ENCODE measurements around the gene DSE. TPM values are rescaled to one million over a fixed set of nuclear protein-coding genes. Genes with fewer than 3 reads are reported as not detected.

DSE gene
- total RNA-seq, 4 donors from 2014 or later: 71.2 to 129 (median 119) TPM

- TF ChIP-seq CTCF (IDR thresholded peaks at IDR 0.05; ENCODE audit: low read depth): no peak
Measured at GRCh38 chr6:116398316-116399010, 27.7 kb downstream of the DSE start.

DNA sequence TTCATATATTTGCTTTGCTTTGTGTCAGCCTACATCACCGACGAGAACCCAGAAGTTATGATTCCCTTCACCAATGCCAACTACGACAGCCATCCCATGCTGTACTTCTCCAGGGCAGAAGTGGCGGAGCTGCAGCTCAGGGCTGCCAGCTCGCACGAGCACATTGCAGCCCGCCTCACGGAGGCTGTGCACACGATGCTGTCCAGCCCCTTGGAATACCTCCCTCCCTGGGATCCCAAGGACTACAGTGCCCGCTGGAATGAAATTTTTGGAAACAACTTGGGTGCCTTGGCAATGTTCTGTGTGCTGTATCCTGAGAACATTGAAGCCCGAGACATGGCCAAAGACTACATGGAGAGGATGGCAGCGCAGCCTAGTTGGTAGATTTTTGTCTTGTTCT, 28.5 kb downstream of the DSE start:
- TF ChIP-seq CTCF (IDR thresholded peaks at IDR 0.05; ENCODE audit: low read depth): no peak

GRCh38 chr6:116400328-116400727, 29.6 kb downstream of the DSE start:
- no peak for TF ChIP-seq CTCF (IDR thresholded peaks at IDR 0.05; ENCODE audit: low read depth)

DNA sequence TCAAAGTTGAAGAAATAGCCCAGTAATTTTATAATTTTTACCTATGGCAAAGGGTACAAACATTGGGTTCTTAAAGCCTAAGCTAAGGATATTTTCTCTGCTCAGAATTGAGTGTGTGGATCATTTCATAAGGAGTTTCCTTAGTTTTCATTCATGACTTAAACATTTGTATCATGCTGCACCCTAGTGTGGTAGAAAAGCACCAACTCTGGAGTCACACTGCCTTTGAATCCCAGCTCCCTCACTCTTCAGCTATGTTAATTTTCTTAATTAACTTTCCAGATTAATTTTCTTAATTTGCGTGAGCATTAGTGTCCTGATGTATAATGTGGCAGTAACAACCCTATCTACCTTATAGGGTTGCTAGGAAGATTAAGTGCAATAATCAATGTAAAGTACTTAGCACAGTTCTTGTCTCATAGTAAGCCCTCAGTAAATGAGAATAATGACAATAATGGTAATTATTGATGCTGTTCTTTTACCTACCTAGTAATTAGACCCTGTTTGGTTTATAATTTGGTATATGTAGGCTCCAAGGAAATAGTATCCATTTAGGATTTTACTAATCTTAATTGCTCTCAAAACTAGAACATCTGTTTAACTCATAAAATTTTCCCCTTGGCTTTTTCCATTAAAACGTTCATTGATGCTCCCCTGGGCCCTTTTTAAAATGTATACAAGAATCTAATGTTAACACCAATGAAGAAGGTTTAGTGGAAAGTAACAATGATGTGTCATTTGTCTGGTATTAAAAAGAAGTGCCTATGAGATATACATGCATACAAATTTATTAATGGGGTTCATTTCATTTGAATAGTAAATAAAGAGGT, 31.6 kb downstream of the DSE start:
- no peak for TF ChIP-seq CTCF (IDR thresholded peaks at IDR 0.05; ENCODE audit: low read depth)

- no peak for TF ChIP-seq CTCF (IDR thresholded peaks at IDR 0.05; ENCODE audit: low read depth)
Measured at GRCh38 chr6:116403205-116403604, 32.5 kb downstream of the DSE start.

GRCh38 chr6:116404696-116405095, 33.9 kb downstream of the DSE start:
- TF ChIP-seq CTCF (IDR thresholded peaks at IDR 0.05; ENCODE audit: low read depth): no peak

- TF ChIP-seq CTCF (IDR thresholded peaks at IDR 0.05; ENCODE audit: low read depth): no peak
Measured at GRCh38 chr6:116405138-116405537, 34.4 kb downstream of the DSE start.

Data from subcutaneous adipose tissue (tissue), 4 donors.